DMS153 (cell line): Measurements from ENCODE around the gene RAB5B.
"Not testable (repeated sequence)": the region's sequence is repeated elsewhere in the genome, so short reads cannot be mapped to it uniquely, and the experiment has no call there.

Source experiments
- DNase-seq: peaks from one replicate; lab custom pipeline; 2025; lab: John Stamatoyannopoulos, UW

Gene RAB5B

GRCh38 chr12:56018356-56018755 lies 44.5 kb downstream of the RAB5B start:
- no peak for DNase-seq

GRCh38 chr12:56020423-56021184 lies 46.7 kb downstream of the RAB5B start, which contains the start of gene IKZF4:
TSS of gene IKZF4 (plus strand) at chr12:56021043. CDS start at chr12:56021494, 451 bp downstream.
- DNase-seq, result no peak

- DNase-seq, result no peak
Measured at GRCh38 chr12:56021889-56022497, 48.1 kb downstream of the RAB5B start.

- no peak for DNase-seq
Measured at GRCh38 chr12:56028511-56029165, 54.8 kb downstream of the RAB5B start.

- DNase-seq, result no peak
Measured at GRCh38 chr12:56029166-56029519, 55.3 kb downstream of the RAB5B start.

- no peak for DNase-seq
Measured at GRCh38 chr12:56029666-56030293, 55.9 kb downstream of the RAB5B start.

GRCh38 chr12:56031987-56032386 lies 58.1 kb downstream of the RAB5B start:
- no peak for DNase-seq

GRCh38 chr12:56034586-56035332 lies 60.9 kb downstream of the RAB5B start:
- DNase-seq, result no peak

GRCh38 chr12:56037161-56037560 lies 63.3 kb downstream of the RAB5B start:
- DNase-seq, result no peak

- DNase-seq, result no peak
Measured at GRCh38 chr12:56038022-56038655, 64.3 kb downstream of the RAB5B start.

GRCh38 chr12:56040151-56040550 lies 66.3 kb downstream of the RAB5B start:
- no peak for DNase-seq

GRCh38 chr12:56040963-56041551 lies 67.2 kb downstream of the RAB5B start:
- DNase-seq, result no peak

GRCh38 chr12:56041552-56042429 lies 67.9 kb downstream of the RAB5B start, which contains the start of gene RPS26:
TSS of gene RPS26 (plus strand) at chr12:56041918. CDS start at chr12:56042167, 249 bp downstream.
- peak; percentile 99 for DNase-seq

GRCh38 chr12:56042430-56042813 lies 68.5 kb downstream of the RAB5B start:
- DNase-seq, result not testable (repeated sequence)

- no peak for DNase-seq
Measured at GRCh38 chr12:56042843-56043242, 69.0 kb downstream of the RAB5B start.
